ENCODE data around the gene EHMT1. TPM values are rescaled to one million over a fixed set of nuclear protein-coding genes. Genes with fewer than 3 reads are reported as not detected.
A peak's percentile ranks its signal among the peaks of the same experiment; 100 is the strongest.

EHMT1 gene
- polyA plus RNA-seq, 3 donors: 10.1 to 46.5 (median 15.0) TPM

- DNase-seq: no peak
- Mint-ChIP-seq H3K27me3 (ENCODE audit: low read depth in 3 of 3) (peaks cover 0 to 1% (median 0%) of the 10 kb centered on the region in 3 donors), H3K27ac (peak overlapping the region in 2 of 7 donors; percentile 8 to 49), H3K4me1 (no peaks in the 10 kb centered on the region), H3K9me3 (peaks cover 7 to 8% (median 8%) of the 10 kb centered on the region in 7 donors), H3K36me3 (peaks cover 54 to 76% of the 10 kb centered on the region in 2 donors), H3K4me3 (no peak overlapping the region)
- H3K79me2 ChIP-seq (ENCODE audit: insufficient read depth, low read length): no peaks in the 10 kb centered on the region
- H3K36me3 ChIP-seq (replicated peaks in 1 of 2; ENCODE audit: control insufficient read depth in 1 of 2, insufficient read depth in 2 of 2, low read length in 2 of 2): peaks cover 21 to 70% of the 10 kb centered on the region in 2 donors
- no peak overlapping the region for H3K27ac ChIP-seq (ENCODE audit: low read depth in 1 of 2, low read length in 2 of 2)
- WGBS (ENCODE audit: insufficient coverage): no CpG with 5 or more reads among the region's 11 CpGs
- TF ChIP-seq, protein P1, sequence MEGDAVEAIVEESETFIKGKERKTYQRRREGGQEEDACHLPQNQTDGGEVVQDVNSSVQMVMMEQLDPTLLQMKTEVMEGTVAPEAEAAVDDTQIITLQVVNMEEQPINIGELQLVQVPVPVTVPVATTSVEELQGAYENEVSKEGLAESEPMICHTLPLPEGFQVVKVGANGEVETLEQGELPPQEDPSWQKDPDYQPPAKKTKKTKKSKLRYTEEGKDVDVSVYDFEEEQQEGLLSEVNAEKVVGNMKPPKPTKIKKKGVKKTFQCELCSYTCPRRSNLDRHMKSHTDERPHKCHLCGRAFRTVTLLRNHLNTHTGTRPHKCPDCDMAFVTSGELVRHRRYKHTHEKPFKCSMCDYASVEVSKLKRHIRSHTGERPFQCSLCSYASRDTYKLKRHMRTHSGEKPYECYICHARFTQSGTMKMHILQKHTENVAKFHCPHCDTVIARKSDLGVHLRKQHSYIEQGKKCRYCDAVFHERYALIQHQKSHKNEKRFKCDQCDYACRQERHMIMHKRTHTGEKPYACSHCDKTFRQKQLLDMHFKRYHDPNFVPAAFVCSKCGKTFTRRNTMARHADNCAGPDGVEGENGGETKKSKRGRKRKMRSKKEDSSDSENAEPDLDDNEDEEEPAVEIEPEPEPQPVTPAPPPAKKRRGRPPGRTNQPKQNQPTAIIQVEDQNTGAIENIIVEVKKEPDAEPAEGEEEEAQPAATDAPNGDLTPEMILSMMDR (IDR thresholded peaks at IDR 0.05): no peak
- H3K4me2 ChIP-seq (replicated peaks; ENCODE audit: extremely low read depth, low read length, poor library complexity, severe bottlenecking): no peak overlapping the region
- H2AFZ ChIP-seq (ENCODE audit: insufficient read depth, low read depth, low read length, poor library complexity, severe bottlenecking): no peak overlapping the region
- H3K9ac ChIP-seq (ENCODE audit: insufficient read depth, low read length, poor library complexity, severe bottlenecking): no peak overlapping the region
- no peak overlapping the region for H3K4me3 ChIP-seq (replicated peaks in 1 of 3; ENCODE audit: low read depth in 2 of 3, low read length in 3 of 3)
- H3K27me3 ChIP-seq (ENCODE audit: control insufficient read depth in 2 of 2, insufficient read depth in 2 of 2, low read length in 2 of 2): no peaks in the 10 kb centered on the region
- no peaks in the 10 kb centered on the region for H3K4me1 ChIP-seq (ENCODE audit: control insufficient read depth in 1 of 2, insufficient read depth in 2 of 2, low read length in 2 of 2)
- intact Hi-C loops (cut with micrococcal nuclease): no loop called here
- peaks cover 3% of the 10 kb centered on the region for H4K20me1 ChIP-seq (ENCODE audit: insufficient read depth, low read length)
- peaks cover 4 to 11% of the 10 kb centered on the region in 2 donors for H3K9me3 ChIP-seq (replicated peaks in 1 of 2; ENCODE audit: control insufficient read depth in 1 of 2, insufficient read depth in 1 of 2, low read length in 2 of 2)
These were observed 119.9 kb downstream of the EHMT1 start for GRCh38 chr9:137738703-137739102.

GRCh38 chr9:137739371-137740309 is 120.8 kb downstream of the EHMT1 start:
- DNase-seq: no peak
- Histone ChIP-seq H4K20me1 (ENCODE audit: insufficient read depth, low read length) (peaks cover 3% of the 10 kb centered on the region), H3K4me2 (replicated peaks; ENCODE audit: extremely low read depth, low read length, poor library complexity, severe bottlenecking) (no peak overlapping the region), H3K4me1 (ENCODE audit: control insufficient read depth in 1 of 2, insufficient read depth in 2 of 2, low read length in 2 of 2) (no peaks in the 10 kb centered on the region), H2AFZ (ENCODE audit: insufficient read depth, low read depth, low read length, poor library complexity, severe bottlenecking) (no peak overlapping the region), H3K9ac (ENCODE audit: insufficient read depth, low read length, poor library complexity, severe bottlenecking) (no peak overlapping the region), H3K27me3 (ENCODE audit: control insufficient read depth in 2 of 2, insufficient read depth in 2 of 2, low read length in 2 of 2) (no peaks in the 10 kb centered on the region), H3K79me2 (ENCODE audit: insufficient read depth, low read length) (no peaks in the 10 kb centered on the region), H3K9me3 (replicated peaks in 1 of 2; ENCODE audit: control insufficient read depth in 1 of 2, insufficient read depth in 1 of 2, low read length in 2 of 2) (peaks cover 0 to 2% of the 10 kb centered on the region in 2 donors), H3K4me3 (replicated peaks in 1 of 3; ENCODE audit: low read depth in 2 of 3, low read length in 3 of 3) (no peak overlapping the region), H3K27ac (ENCODE audit: low read depth in 1 of 2, low read length in 2 of 2) (no peak overlapping the region), H3K36me3 (replicated peaks in 1 of 2; ENCODE audit: control insufficient read depth in 1 of 2, insufficient read depth in 2 of 2, low read length in 2 of 2) (peaks cover 26 to 70% of the 10 kb centered on the region in 2 donors)
- H3K27me3 Mint-ChIP-seq (ENCODE audit: low read depth in 3 of 3): no peaks in the 10 kb centered on the region
- TF ChIP-seq, protein P1 (IDR thresholded peaks at IDR 0.05): no peak
- H3K4me3 Mint-ChIP-seq: no peak overlapping the region
- H3K4me1 Mint-ChIP-seq: no peaks in the 10 kb centered on the region
- no peaks in the 10 kb centered on the region for H3K9me3 Mint-ChIP-seq
- peak overlapping the region in 2 of 7 donors; percentile 47 to 50 for H3K27ac Mint-ChIP-seq
- intact Hi-C loops (cut with micrococcal nuclease): no loop called here
- peaks cover 55 to 76% of the 10 kb centered on the region in 2 donors for H3K36me3 Mint-ChIP-seq
- WGBS (ENCODE audit: insufficient coverage): 95% methylated on average over 8 of the region's 12 CpGs
